GM21717 (cell line): ENCODE results near the gene CEACAM6.

Source experiments
- ATAC-seq: cut with Tn5 transposase; IDR thresholded peaks from one replicate; pipeline ENCODE4 v1.9.1; 2021; ENCODE audit warnings: mild to moderate bottlenecking, moderate library complexity; ENCODE audit not compliant: unreplicated experiment

Gene CEACAM6

DNA sequence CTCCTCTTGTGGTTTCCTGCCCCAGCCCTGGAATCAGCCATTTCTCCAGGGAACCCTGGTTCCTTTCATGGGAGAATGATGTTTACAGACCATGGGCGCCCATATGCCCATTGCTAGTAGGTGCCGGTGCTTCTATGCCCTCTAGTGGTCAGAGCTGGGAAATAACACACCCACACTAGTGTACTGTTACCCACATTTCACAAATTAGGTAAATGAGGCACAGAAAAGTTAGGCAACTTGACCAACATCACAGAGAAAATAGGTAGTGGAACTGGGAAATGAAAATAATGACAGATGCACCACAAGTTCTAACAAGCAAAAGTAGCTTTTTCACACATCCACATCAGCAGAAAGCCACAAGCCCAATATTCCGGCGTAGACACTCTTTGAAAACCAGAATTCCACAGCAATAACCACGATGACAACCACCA, 39.7 kb downstream of the CEACAM6 start:
- no peak for ATAC-seq

DNA sequence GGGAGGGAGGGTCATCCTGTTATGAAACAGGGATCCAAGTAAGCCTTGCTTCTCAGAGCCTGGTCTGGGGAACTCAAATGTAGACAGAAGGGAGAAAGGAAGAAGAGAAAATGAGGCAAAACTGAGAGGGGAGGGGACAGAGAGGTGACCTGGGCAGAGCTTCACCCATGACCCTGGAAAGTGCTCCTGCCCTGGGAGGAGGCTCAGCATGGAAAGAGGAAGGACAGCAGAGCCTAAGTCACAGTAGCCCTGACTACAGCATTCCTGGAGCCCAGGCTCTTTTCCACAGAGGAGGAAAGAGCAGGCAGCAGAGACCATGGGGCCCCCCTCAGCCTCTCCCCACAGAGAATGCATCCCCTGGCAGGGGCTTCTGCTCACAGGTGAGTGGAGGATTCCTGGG, 41.0 kb downstream of the CEACAM6 start, which contains the start of gene CEACAM3:
Gene CEACAM3, plus strand, starts transcription at position 226 of the 400 bp plus-strand sequence. Its CDS starts 91 bp downstream, at position 317.
- no peak for ATAC-seq

DNA sequence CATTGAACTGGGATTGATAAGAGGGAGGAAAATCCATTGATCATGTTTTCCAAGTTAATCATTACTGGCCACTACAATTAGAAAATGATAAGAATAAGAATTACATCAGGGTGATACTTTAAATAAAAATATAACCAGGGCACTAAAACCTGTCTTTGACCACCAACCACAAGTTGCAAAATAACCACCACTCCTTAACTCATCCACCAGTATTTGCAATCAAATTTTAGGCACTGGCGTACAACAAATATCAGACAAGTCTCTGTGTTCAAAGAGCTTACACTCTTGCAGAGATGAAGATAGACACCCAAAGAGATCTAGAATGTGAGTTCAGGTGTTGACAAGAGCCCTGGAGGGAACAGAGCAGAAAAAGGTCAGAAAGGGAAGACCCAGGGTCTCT, 41.6 kb downstream of the CEACAM6 start:
- no peak for ATAC-seq

DNA sequence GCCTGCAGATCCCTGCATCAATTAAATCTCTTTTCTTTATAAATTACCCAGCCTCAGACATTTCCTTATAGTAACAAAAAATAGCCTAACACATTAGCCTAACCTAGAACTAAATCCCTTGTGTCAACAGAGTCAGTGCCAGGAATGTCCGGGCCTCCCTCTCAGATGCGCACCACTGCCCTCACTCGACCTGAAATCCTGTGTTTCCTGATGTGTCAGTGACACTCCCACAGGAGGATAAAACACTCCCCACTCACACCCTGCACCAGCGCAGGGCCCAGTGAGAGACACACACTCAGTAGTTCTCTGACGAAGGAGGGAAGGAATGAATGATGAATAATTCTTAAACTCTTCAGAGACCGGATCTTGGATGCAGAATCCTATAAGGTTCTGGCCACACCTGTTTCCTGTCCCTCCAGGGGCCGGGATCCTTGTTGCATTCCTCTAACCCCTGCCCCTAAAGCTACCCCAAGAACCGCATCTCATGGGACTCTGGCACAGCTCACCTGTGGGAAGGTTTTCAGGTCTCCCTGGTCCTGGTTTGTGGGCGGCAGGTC, 44.2 kb downstream of the CEACAM6 start:
- ATAC-seq: no peak

DNA sequence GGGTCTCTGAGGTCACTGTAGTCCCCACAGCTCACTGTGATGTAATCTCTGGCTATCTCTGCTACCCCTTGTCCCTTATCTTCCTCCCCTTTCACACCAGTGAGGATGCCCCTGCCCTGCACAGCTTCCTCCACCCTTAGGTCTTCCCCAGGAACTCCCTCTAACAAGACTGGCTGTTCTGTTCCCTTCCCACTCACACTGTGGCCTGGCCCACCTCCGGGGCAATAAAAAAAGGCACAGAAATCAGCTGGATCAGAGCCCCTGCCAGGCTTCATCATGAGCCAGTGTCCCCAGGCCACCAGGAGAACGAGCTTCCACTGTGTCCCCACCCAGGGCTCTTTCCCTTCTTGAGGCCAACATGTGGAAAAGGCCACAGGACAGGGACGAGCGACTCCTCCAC, 45.7 kb downstream of the CEACAM6 start:
- ATAC-seq: no peak

DNA sequence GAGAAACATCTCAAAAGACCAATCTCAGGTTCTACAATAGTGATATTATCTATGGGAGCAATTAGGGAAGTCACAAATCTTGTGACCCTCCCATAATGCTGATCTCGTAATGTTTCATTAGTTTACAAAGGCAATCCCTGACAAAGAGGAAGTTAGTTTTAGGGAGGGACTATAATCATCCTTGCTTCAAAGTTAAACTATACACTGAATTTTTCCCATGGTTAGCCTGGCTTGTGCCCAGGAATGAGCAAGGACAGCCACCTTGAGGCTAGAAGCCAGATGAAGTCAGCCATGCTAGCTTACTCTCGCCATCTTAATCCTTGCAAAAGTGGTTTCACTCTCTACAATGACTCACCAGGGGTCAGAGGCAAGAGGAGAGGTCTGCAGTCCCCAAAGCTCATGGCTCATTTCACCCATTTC, 46.5 kb downstream of the CEACAM6 start:
- ATAC-seq: no peak

DNA sequence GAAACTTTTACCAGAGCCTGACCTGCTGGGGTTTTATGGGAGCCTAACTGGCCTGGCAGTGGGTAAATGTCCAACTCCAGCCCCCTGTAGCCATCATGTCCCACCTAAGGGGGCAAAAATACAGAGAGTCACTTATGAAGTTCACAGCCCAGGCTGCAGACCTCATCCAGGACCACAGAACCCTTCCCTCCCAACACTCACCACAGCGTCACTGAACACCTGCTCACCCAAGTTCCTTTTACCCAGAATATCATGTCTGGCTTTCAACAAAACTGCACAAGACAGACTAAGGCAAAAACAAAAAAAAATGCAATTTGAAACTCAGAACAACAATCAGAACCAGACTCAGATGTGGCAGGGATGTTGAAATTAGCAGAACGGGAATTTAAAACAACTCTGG, 47.4 kb downstream of the CEACAM6 start:
- no peak for ATAC-seq

DNA sequence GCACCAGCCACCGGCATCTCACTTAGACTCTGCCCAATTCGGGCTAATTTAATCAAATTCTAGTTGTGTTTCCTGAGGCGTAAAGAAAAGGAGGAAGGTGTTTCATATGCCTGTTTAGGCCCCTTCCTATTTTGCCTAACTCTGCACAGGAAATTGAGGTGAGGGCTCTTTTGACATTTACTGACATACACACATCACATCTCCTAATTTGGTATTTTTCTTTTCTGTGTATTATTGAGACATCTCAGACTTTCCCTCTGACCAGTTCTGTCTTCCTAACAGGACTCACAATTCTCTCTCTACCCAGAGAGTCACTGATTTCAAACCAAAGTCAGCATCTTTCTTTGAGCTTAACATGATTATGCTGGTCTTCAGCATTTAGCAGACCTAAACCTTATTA, 49.0 kb downstream of the CEACAM6 start:
- no peak for ATAC-seq

DNA sequence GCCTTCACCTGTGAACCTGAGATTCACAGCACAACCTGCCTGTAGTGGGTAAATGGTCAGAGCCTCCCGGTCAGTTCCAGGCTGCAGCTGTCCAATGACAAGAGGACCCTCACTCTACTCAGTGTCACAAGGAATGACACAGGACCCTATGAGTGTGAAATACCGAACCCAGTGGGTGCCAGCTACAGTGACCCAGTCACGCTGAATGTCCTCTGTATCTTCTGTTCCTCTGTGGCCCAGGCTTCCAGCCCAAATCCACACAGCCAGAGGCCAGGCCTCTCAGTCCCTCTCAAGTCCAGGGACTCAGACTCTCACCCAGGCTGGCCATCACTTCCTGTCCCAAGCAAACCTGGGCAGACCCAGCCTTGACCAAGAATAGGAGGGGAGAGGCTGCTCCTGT, 51.8 kb downstream of the CEACAM6 start:
- ATAC-seq: no peak

DNA sequence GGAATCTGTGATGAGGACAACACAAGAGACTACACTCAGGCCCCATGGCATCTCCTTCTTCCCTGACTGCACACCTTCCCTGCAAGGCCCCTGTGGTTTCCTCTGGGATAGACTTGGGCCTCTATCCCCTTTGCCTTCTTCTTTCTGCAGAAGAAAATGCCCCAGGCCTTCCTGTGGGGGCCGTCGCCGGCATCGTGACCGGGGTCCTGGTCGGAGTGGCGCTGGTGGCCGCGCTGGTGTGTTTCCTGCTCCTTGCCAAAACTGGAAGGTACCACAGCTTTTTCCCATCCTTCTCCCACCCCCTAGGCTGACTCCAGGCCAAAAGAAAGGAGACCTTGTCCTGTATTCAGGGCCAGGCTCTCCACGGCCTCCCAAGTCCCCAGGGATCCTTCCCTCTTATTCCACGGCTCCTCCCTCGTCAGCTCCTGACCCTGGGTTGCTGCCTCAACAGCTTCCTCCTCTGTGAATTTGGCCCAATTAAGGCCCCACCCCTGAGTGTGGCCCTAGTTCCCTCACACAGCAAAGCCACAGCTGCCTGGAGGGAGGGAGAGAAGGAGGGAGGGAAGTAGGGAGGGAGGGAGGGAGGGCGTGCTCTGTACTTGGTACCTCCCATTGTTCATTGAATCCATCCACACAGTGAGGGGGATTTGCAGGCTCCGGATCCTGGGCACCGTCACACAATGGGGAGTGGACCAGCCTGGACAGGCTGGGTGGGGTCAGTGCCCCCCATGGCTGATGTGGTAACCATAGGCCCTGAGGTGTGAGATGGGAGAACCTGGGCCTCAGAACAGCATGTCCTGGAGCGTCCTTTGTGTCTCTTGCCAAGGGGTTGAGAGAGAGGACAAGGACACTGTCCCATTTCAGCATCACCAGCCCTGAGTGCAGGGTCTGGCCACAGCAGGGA, 53.6 kb downstream of the CEACAM6 start:
- ATAC-seq: no peak

DNA sequence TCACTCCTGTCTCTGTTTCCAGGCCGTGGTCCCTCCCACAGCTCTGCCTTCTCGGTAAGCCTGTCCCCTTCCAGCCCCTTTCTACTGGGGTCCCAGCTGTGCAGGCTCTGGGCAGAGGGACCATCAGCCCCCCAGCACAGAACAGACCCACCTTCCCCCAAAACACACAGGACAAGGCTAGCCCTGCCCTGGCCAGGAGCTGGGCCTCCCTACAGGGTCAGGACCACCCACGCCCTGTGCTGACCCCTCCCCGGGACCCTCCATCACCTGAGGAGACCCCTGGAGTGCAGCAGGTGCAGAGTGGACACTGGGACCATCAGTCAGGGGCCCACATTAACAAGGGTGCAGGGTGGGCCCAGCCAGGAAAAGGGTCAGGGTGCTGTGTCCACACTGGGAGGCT, 55.0 kb downstream of the CEACAM6 start:
- ATAC-seq: no peak

DNA sequence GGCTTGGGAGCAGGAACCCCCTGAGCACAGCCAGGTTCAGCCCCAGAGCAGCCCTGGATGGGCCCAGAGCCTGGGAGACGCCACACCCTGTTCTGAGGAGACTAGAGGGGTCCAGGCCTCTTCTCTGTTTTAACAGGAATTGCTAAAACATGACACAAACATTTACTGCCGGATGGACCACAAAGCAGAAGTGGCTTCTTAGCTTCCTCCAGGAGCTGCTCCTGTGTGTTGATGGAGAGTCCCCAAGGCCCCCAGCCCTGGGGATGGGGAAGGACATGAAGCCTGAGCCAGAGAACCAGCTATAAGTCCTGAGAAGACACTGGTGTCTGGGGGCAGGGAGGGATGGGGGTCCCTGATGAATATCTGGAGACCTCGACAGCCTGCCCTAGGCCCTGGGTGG, 55.7 kb downstream of the CEACAM6 start:
- no peak for ATAC-seq

DNA sequence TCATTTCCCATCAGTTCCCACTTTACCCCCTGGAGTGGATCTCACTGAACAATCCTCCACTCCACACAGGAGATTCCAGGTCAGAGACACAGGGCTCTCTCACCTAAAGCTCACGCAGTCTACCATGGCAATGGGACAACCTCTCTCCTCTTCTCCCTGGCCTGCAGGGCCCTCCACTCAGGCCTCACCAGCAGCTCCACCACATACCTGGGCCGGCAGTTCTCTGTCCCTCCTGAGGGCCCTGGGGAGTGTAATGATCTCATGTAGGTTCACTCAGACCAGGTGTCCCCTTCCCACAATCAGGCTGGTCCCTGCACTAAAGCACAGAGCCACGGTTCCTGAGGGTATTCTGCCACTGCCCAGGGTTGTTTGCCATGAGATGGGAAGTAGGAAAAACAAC, 56.7 kb downstream of the CEACAM6 start:
- ATAC-seq: no peak

DNA sequence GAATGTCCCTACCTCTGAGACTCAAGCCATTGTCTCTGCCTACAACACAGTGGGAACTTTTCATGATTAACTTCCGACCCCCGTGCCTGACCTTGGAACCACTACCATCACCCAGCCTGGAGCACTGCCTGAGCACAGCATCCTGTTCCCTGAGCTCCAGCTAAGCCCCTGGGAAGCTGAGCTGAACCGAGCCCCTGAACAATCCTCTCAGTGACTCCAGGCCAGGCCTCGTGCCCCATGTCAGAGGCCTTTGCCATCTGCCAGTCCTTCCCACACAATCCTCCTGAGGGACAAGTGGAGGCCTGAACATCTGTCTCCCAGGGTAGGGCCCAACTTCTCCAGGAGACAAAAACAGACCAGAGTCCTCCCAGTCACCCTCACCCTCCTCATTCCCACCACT, 58.6 kb downstream of the CEACAM6 start:
- no peak for ATAC-seq

DNA sequence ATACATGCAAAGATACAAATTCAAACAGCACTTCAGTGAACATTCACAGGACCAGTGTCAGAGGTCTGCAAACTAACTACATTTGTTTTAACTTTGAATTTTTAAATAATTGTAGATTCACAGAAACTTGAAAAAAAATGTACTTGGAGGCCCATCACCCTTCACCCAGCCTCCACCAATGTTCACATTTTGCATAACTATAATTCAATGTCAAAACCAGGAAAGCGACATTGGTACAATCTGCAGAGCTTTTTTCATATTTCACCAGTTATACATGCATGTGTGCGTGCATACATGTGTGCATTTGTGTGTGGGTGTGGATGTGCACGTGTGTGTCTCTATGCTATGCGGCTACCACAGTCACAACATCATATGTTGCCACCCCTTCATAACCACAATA, 60.0 kb downstream of the CEACAM6 start:
- no peak for ATAC-seq

DNA sequence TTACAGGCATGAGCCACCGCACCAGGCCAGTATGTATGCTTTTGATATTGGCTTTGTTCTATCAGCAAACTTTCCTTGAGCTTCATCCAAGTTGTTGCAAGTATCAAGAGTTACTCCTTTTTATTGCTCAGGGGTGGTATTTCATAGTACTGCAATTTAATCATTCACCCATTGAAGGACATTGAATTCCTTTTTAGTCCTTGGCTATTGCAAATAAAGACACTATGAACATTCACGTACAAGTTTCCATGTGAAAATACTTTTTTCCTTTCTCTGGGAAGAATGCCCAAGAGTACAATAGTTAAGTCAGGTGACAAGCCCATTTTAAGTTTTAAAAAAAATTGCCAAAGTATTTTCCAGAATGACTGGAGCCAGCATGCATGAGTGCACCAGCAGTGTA, 61.4 kb downstream of the CEACAM6 start:
- ATAC-seq: no peak

DNA sequence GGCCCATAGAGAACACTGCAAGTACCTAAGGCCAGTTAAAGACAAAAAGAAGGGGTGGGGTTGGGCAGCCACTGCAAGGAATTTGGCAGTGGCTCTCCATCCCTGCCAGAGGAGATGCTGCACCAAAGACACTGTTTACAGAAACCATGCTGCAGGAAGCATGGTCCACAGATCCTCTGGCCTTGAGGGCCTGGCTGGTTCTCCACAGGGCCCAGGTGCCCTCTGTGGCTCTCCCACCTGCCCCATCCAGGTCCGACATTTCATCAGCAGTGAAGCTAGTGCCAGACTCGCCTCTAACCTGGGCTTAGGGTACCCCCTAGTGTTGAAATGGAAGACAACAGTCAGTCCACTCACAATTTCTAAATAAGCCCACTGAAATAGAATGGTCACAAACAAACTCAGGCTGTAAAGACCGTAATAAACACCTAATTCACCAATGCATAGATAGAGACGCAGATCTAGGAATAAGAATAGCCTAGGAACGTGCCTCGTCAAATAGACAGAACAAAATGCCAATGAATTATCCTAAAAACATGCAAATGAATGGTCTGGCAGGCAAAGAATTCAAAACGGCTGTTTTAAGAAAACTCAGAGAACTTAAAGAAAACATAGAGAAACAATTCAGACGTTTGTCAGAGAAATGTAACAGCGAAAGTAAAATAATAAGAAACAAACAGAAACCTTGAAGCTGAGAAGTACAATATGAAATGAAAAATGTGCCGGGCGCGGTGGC, 65.8 kb downstream of the CEACAM6 start:
- ATAC-seq: no peak
